Measurements from ENCODE around the gene AK8.

- TF ChIP-seq CTCF (IDR thresholded peaks at IDR 0.05 in 2 of 3, conservative IDR thresholded peaks at IDR 0.05 in 1 of 3; ENCODE audit: borderline replicate concordance in 1 of 3, insufficient read depth in 1 of 3, low read depth in 2 of 3, low read length in 2 of 3): no peak
- no peak for TF ChIP-seq POLR2A (IDR thresholded peaks at IDR 0.05; ENCODE audit: borderline replicate concordance, extremely low read depth, insufficient read depth, insufficient read length)
- no peak for TF ChIP-seq RAD21 (IDR thresholded peaks at IDR 0.05; ENCODE audit: low read depth)
- no peak for TF ChIP-seq EZH2 (IDR thresholded peaks at IDR 0.05)
- TF ChIP-seq SIN3A (IDR thresholded peaks at IDR 0.05; ENCODE audit: low read depth): no peak
- TF ChIP-seq JUND (IDR thresholded peaks at IDR 0.05): no peak
- TF ChIP-seq TCF7L2 (IDR thresholded peaks at IDR 0.05; ENCODE audit: borderline replicate concordance, extremely low read depth, insufficient read depth, insufficient read length): no peak
These were observed 11.2 kb downstream of the AK8 start for GRCh38 chr9:132866898-132867297.
